HCT116 (cell line): ENCODE measurements around the gene TNFAIP3. TPM values are rescaled to one million over a fixed set of nuclear protein-coding genes. Genes with fewer than 3 reads are reported as not detected.

ENCODE experiments used
- ATAC-seq: fragments of 200-7000 bp; cut with Tn5 transposase; 2 replicates; pipeline ENCODE4 v1.9.1; 2020; ENCODE audit warnings: mild to moderate bottlenecking, moderate library complexity
- BruUV-seq: library from RNA; stranded (reverse); fragments of 400-500 nt; replicated peaks from 2 replicates; lab custom pipeline; 2021; lab: Mats Ljungman, UMichigan
- CTCF ChIA-PET: fragments of 300-600 bp; sonication (Branson Sonifier 250); formaldehyde crosslinking; loops from one replicate; lab custom pipeline; 2021; ENCODE audit warnings: antibody characterized with exemption; lab: Charles Lee
- POLR2A ChIA-PET: fragments of 300-600, 350-600 bp; sonication (Branson Sonifier 250); formaldehyde crosslinking; loops from one replicate; lab custom pipeline; 2021; ENCODE audit warnings: antibody characterized with exemption; lab: Charles Lee
- RAD21 ChIA-PET, 2 experiments: fragments of 300-600 bp; sonication (Branson Sonifier 250); formaldehyde crosslinking; loops; one replicate each; lab custom pipeline; 2023; ENCODE audit warnings: low total read pairs in 2 of 2; ENCODE audit not compliant: uncharacterized antibody in 2 of 2, unreplicated experiment in 2 of 2, low non-redundant PET in 1 of 2; lab: Charles Lee
- DNase-seq: peaks from one replicate; pipeline ENCODE4 v3.0.0-alpha.2; 2010; ENCODE audit warnings: low read depth, low spot score
- H2AFZ ChIP-seq: fragments of 200-600 bp; shearing (Covaris generic), sonication (generic); 2 replicates; pipeline ENCODE4 v1.6.1; 2017; ENCODE audit warnings: low read depth, mixed run types, mixed read lengths, antibody characterized with exemption, low read length; ENCODE audit not compliant: poor library complexity, severe bottlenecking
- H3K27ac ChIP-seq: 2 replicates; pipeline ENCODE4 v1.5.1; 2012; ENCODE audit warnings: low read depth, low read length
- H3K27me3 ChIP-seq: fragments of 200-600 bp; sonication (generic); 2 replicates; pipeline ENCODE4 v1.6.1; 2016; ENCODE audit warnings: mixed run types, low read length, mixed read lengths; ENCODE audit not compliant: insufficient read depth
- H3K36me3 ChIP-seq, 2 experiments: fragments of 200-500 bp in 1 of 2; fragments of 200-600 bp in 1 of 2; sonication (Bioruptor generic) in 1 of 2; sonication (generic) in 1 of 2; 2 replicates each; pipeline versions ENCODE4 v1.5.1 to v1.6.1; 2014 to 2016; ENCODE audit warnings: low read length in 2 of 2, inconsistent platforms in 1 of 2, mixed read lengths in 1 of 2, mixed run types in 1 of 2; ENCODE audit not compliant: insufficient read depth in 2 of 2, control insufficient read depth in 1 of 2
- H3K4me1 ChIP-seq, 2 experiments: fragments of 200-600 bp in 1 of 2; sonication (generic) in 1 of 2; 2 replicates each; pipeline versions ENCODE4 v1.5.1 to v1.6.1; 2012 to 2017; ENCODE audit warnings: low read length in 2 of 2, inconsistent platforms in 1 of 2, mild to moderate bottlenecking in 1 of 2, mixed read lengths in 1 of 2, mixed run types in 1 of 2, moderate library complexity in 1 of 2; ENCODE audit not compliant: insufficient read depth in 2 of 2, control insufficient read depth in 1 of 2
- H3K4me2 ChIP-seq: fragments of 200-600 bp; sonication (generic); 2 replicates; pipeline ENCODE4 v1.6.1; 2017; ENCODE audit warnings: mixed run types, low read length, mixed read lengths
- H3K4me3 ChIP-seq, 2 experiments: fragments of 200-600 bp in 1 of 2; sonication (generic) in 1 of 2; replicated peaks in 1 of 2; 2 replicates each; pipeline ENCODE4 v1.5.1; 2011 to 2016; ENCODE audit warnings: low read length in 2 of 2, control low read depth in 1 of 2, low read depth in 1 of 2, mild to moderate bottlenecking in 1 of 2, mixed read lengths in 1 of 2, mixed run types in 1 of 2
- H3K79me2 ChIP-seq: fragments of 200-600 bp; sonication (generic); 2 replicates; pipeline ENCODE4 v1.6.1; 2017; ENCODE audit warnings: mild to moderate bottlenecking, mixed run types, low read length, moderate library complexity, mixed read lengths; ENCODE audit not compliant: insufficient read depth
- H3K9ac ChIP-seq: fragments of 200-600 bp; sonication (generic); 2 replicates; pipeline ENCODE4 v1.6.1; 2016; ENCODE audit warnings: low read length, mixed read lengths
- H3K9me2 ChIP-seq: fragments of 200-600 bp; sonication (generic), shearing (Covaris generic); 2 replicates; pipeline ENCODE4 v1.6.1; 2017; ENCODE audit warnings: mixed run types, mild to moderate bottlenecking, moderate library complexity; ENCODE audit not compliant: insufficient read depth
- H3K9me3 ChIP-seq, 2 experiments: fragments of 200-500 bp in 1 of 2; fragments of 200-600 bp in 1 of 2; sonication (Bioruptor generic) in 1 of 2; sonication (generic) in 1 of 2; 2 replicates each; pipeline ENCODE4 v1.6.1; 2014 to 2017; ENCODE audit warnings: low read length in 2 of 2, mixed read lengths in 2 of 2, inconsistent platforms in 1 of 2, low read depth in 1 of 2, mild to moderate bottlenecking in 1 of 2, mixed run types in 1 of 2, moderate library complexity in 1 of 2; ENCODE audit not compliant: control insufficient read depth in 1 of 2, insufficient read depth in 1 of 2
- H4K20me1 ChIP-seq: fragments of 200-600 bp; sonication (generic), shearing (Covaris generic); 2 replicates; pipeline ENCODE4 v1.6.1; 2017; ENCODE audit warnings: mixed run types, mild to moderate bottlenecking, moderate library complexity; ENCODE audit not compliant: insufficient read depth
- CTCF ChIP-seq, 3 experiments: fragments of 200-600 bp in 1 of 3; sonication (generic) in 1 of 3; IDR thresholded peaks in 2 of 3; conservative IDR thresholded peaks in 1 of 3; 2 replicates each; pipeline ENCODE4 v1.5.1; 2012 to 2017; ENCODE audit warnings: low read depth in 2 of 3, low read length in 2 of 3, antibody characterized with exemption in 1 of 3, borderline replicate concordance in 1 of 3, control low read depth in 1 of 3, mild to moderate bottlenecking in 1 of 3, mixed read lengths in 1 of 3, mixed run types in 1 of 3, moderate library complexity in 1 of 3; ENCODE audit not compliant: insufficient read depth in 1 of 3
- EZH2phosphoT487 ChIP-seq: fragments of 200-600 bp; IDR thresholded peaks from 2 replicates; pipeline ENCODE4 v1.6.1; 2018; ENCODE audit warnings: antibody characterized with exemption, borderline replicate concordance
- FOSL1 ChIP-seq: IDR thresholded peaks from 2 replicates; pipeline ENCODE4 v1.6.1; 2012; ENCODE audit warnings: low read depth
- JUND ChIP-seq: IDR thresholded peaks from 2 replicates; pipeline ENCODE4 v1.6.1; 2012
- MAX ChIP-seq: IDR thresholded peaks from 2 replicates; pipeline ENCODE4 v1.6.1; 2012
- POLR2A ChIP-seq: IDR thresholded peaks from 2 replicates; pipeline ENCODE4 v1.7.0; 2011; ENCODE audit warnings: borderline replicate concordance; ENCODE audit not compliant: insufficient read depth, insufficient read length; ENCODE audit errors: extremely low read depth
- RAD21 ChIP-seq: IDR thresholded peaks from 2 replicates; pipeline ENCODE4 v1.6.1; 2012; ENCODE audit warnings: low read depth, mild to moderate bottlenecking
- REST ChIP-seq: IDR thresholded peaks from 2 replicates; pipeline ENCODE4 v1.6.1; 2012; ENCODE audit warnings: low read depth
- SRF ChIP-seq: IDR thresholded peaks from 2 replicates; pipeline ENCODE4 v1.6.1; 2012; ENCODE audit warnings: low read depth
- ZBTB33 ChIP-seq: IDR thresholded peaks from 2 replicates; pipeline ENCODE4 v1.6.1; 2011; ENCODE audit warnings: mild to moderate bottlenecking, low read length, moderate library complexity; ENCODE audit not compliant: insufficient replicate concordance; ENCODE audit errors: extremely low read depth
- ZFX ChIP-seq: fragments of 450-650 bp; IDR thresholded peaks from 2 replicates; pipeline ENCODE4 v1.6.1; 2017
- ZNF274 ChIP-seq: fragments of 200-500 bp; sonication (Bioruptor generic); IDR thresholded peaks from 2 replicates; pipeline ENCODE4 v1.6.1; 2014; ENCODE audit warnings: mild to moderate bottlenecking, low read depth, low read length, inconsistent platforms
- intact Hi-C: fragments of 100-400 bp; cut with micrococcal nuclease; formaldehyde crosslinking; loops from 2 replicates; pipeline ENCODE4 v1.10.0; 2022
- total RNA-seq: library from RNA; stranded (reverse); gene quantifications from one replicate; pipeline ENCODE4 v1.2.1, GENCODE V29; 2021; ENCODE audit not compliant: unreplicated experiment

TNFAIP3 gene
- total RNA-seq, 1 experiment from 2014 or later: 4.4 TPM

GRCh38 chr6:137856138-137856898 lies 10.7 kb upstream of the TNFAIP3 start (continued):
- TF ChIP-seq SRF: no peak
- no peak for TF ChIP-seq POLR2A
- TF ChIP-seq REST: no peak

GRCh38 chr6:137859025-137859424 lies 8.0 kb upstream of the TNFAIP3 start:
- no TSS peak for BruUV-seq
- no peak for ATAC-seq
- Histone ChIP-seq H3K4me2 (no peak overlapping the region), H3K36me3 (no peaks in the 10 kb centered on the region), H4K20me1 (no peaks in the 10 kb centered on the region), H3K4me1 (peaks cover 0 to 4% of the 10 kb centered on the region in 2 experiments; a peak in 2 of 4 replicates), H3K9ac (no peak overlapping the region), H3K9me2 (no peaks in the 10 kb centered on the region), H2AFZ (peak overlapping the region; percentile 3), H3K9me3 (no peaks in the 10 kb centered on the region), H3K4me3 (no peak overlapping the region), H3K79me2 (no peaks in the 10 kb centered on the region), H3K27ac (no peak overlapping the region), H3K27me3 (no peaks in the 10 kb centered on the region)
- RAD21 ChIA-PET: no interaction called here
- DNase-seq: no peak
- CTCF ChIA-PET: no interaction called here
- POLR2A ChIA-PET: no interaction called here
- intact Hi-C loops: no loop called here
- TF ChIP-seq CTCF (IDR thresholded peaks at IDR 0.05 in 2 of 3, conservative IDR thresholded peaks at IDR 0.05 in 1 of 3; ENCODE audit: borderline replicate concordance in 1 of 3, insufficient read depth in 1 of 3, low read depth in 2 of 3, low read length in 2 of 3) (no peak), JUND (no peak), ZNF274 (no peak), RAD21 (no peak), ZBTB33 (no peak), REST (no peak), MAX (no peak), SRF (no peak), FOSL1 (no peak), ZFX (no peak), EZH2phosphoT487 (no peak)
